Progenitor cell of endocrine pancreas (in vitro differentiated cells): ENCODE measurements around the gene TAF3. TPM values are rescaled to one million over a fixed set of nuclear protein-coding genes. Genes with fewer than 3 reads are reported as not detected.

ENCODE experiments used
- DNase-seq: peaks from one replicate; pipeline ENCODE4 v3.0.0; 2021; ENCODE audit warnings: low spot score; ENCODE audit not compliant: unreplicated experiment
- H3K27ac Mint-ChIP-seq: 2 replicates; pipeline ENCODE4 v1.8.0; 2021; ENCODE audit warnings: mild to moderate bottlenecking, moderate library complexity, mixed read lengths
- H3K27me3 Mint-ChIP-seq: 2 replicates; pipeline ENCODE4 v1.8.0; 2021; ENCODE audit warnings: mixed read lengths
- H3K36me3 Mint-ChIP-seq: 2 replicates; pipeline ENCODE4 v1.8.0; 2022; ENCODE audit warnings: mixed read lengths; ENCODE audit not compliant: insufficient read depth
- H3K4me1 Mint-ChIP-seq: 2 replicates; pipeline ENCODE4 v1.8.0; 2021; ENCODE audit warnings: low read depth, mixed read lengths
- H3K4me3 Mint-ChIP-seq: 2 replicates; pipeline ENCODE4 v1.8.0; 2021; ENCODE audit warnings: low read depth, mild to moderate bottlenecking, moderate library complexity, mixed read lengths
- H3K9me3 Mint-ChIP-seq: 2 replicates; pipeline ENCODE4 v1.8.0; 2021; ENCODE audit warnings: low read depth, mixed read lengths
- CTCF ChIP-seq: fragments of 200-600 bp; sonication (generic); IDR thresholded peaks from one replicate; pipeline ENCODE4 v1.5.0; 2021; ENCODE audit warnings: antibody characterized with exemption, mild to moderate bottlenecking; ENCODE audit not compliant: unreplicated experiment
- total RNA-seq: library from RNA; stranded (reverse); gene quantifications from 2 replicates; pipeline ENCODE4 v1.2.1, GENCODE V29; 2021

TAF3 gene
- total RNA-seq, 1 donor from 2014 or later = 9.4 TPM

GRCh38 chr10:8051109-8051821, 233.0 kb downstream of the TAF3 start:
- Mint-ChIP-seq H3K27ac (no peak overlapping the region), H3K9me3 (no peaks in the 10 kb centered on the region), H3K27me3 (peaks cover 68% of the 10 kb centered on the region), H3K4me1 (peaks cover 19% of the 10 kb centered on the region), H3K4me3 (peak overlapping the region; percentile 40), H3K36me3 (no peaks in the 10 kb centered on the region)
- no peak for DNase-seq
- no peak for TF ChIP-seq CTCF

GRCh38 chr10:8051851-8052257, 233.5 kb downstream of the TAF3 start:
- no peaks in the 10 kb centered on the region for H3K9me3 Mint-ChIP-seq
- peaks cover 19% of the 10 kb centered on the region for H3K4me1 Mint-ChIP-seq
- H3K27ac Mint-ChIP-seq = peak overlapping the region; percentile 83
- DNase-seq = no peak
- H3K4me3 Mint-ChIP-seq = peak overlapping the region; percentile 41
- TF ChIP-seq CTCF = no peak
- no peaks in the 10 kb centered on the region for H3K36me3 Mint-ChIP-seq
- peaks cover 68% of the 10 kb centered on the region for H3K27me3 Mint-ChIP-seq

- H3K4me1 Mint-ChIP-seq = peaks cover 19% of the 10 kb centered on the region
- H3K36me3 Mint-ChIP-seq = no peaks in the 10 kb centered on the region
- no peak for TF ChIP-seq CTCF
- no peak for DNase-seq
- peaks cover 68% of the 10 kb centered on the region for H3K27me3 Mint-ChIP-seq
- H3K9me3 Mint-ChIP-seq = no peaks in the 10 kb centered on the region
- peak overlapping the region; percentile 83 for H3K27ac Mint-ChIP-seq
- peak overlapping the region; percentile 41 for H3K4me3 Mint-ChIP-seq
Observed at GRCh38 chr10:8052341-8052955, 234.1 kb downstream of the TAF3 start.

GRCh38 chr10:8052956-8053445, 234.7 kb downstream of the TAF3 start:
- TF ChIP-seq CTCF = peak; percentile 80
- Mint-ChIP-seq H3K4me3 (peak overlapping the region; percentile 53), H3K27me3 (peaks cover 68% of the 10 kb centered on the region), H3K4me1 (peaks cover 21% of the 10 kb centered on the region), H3K36me3 (no peaks in the 10 kb centered on the region), H3K27ac (peak overlapping the region; percentile 37), H3K9me3 (no peaks in the 10 kb centered on the region)
- DNase-seq = no peak

GRCh38 chr10:8053446-8054243, 235.3 kb downstream of the TAF3 start:
- H3K27me3 Mint-ChIP-seq = peaks cover 68% of the 10 kb centered on the region
- DNase-seq = peak; percentile 85
- peak overlapping the region; percentile 88 for H3K27ac Mint-ChIP-seq
- TF ChIP-seq CTCF = no peak
- H3K4me1 Mint-ChIP-seq = peaks cover 21% of the 10 kb centered on the region
- peak overlapping the region; percentile 74 for H3K4me3 Mint-ChIP-seq
- H3K9me3 Mint-ChIP-seq = no peaks in the 10 kb centered on the region
- no peaks in the 10 kb centered on the region for H3K36me3 Mint-ChIP-seq
